ENCODE measurements around the gene ZRANB3. TPM values are rescaled to one million over a fixed set of nuclear protein-coding genes. Genes with fewer than 3 reads are reported as not detected.
A peak's percentile ranks its signal among the peaks of the same experiment; 100 is the strongest.

ZRANB3 gene
- total and polyA plus RNA-seq, 2 of the 13 experiments (the other 11 are each of a cell fraction or from before 2014, with no cell fraction given), result 5.8 to 25.2 TPM

GRCh38 chr2:135208016-135208415 lies 323.0 kb downstream of the ZRANB3 start:
- peaks cover 6% of the 10 kb centered on the region; the same call in 1 of the 2 replicates for H3K4me1 ChIP-seq (ENCODE audit: insufficient read depth, low read length)
- ATAC-seq, result no peak
- TF ChIP-seq ATF1 (CRISPR knock-in tag; IDR thresholded peaks at IDR 0.05) (no peak), MAFK (conservative IDR thresholded peaks at IDR 0.05 in 1 of 2, IDR thresholded peaks at IDR 0.05 in 1 of 2; ENCODE audit: low read length in 2 of 2) (0 out of 4 replicates have a peak, but pooled peaks of 1 of the 2 experiments have one; percentile 3)
- BruUV-seq (replicated peaks), result no TSS peak
- H3K4me3 ChIP-seq (replicated peaks in 1 of 3; ENCODE audit: insufficient read depth in 1 of 3, low read depth in 2 of 3, low read length in 3 of 3), result no peak overlapping the region
- WGBS (ENCODE audit: low lambda C conversion rate), result 77% methylated on average over 2 of the region's 2 CpGs
- no peaks in the 10 kb centered on the region for H3K79me2 ChIP-seq (ENCODE audit: insufficient read depth, low read length)
- FAIRE-seq, result no peak
- no peak overlapping the region for H3K27ac ChIP-seq (ENCODE audit: extremely low read length, insufficient read depth, low read length)
- ChIA-PET POLR2A (interaction anchor here (0.6 kb wide), 1 partner anchor 277 kb away, joined by 5 read pairs; no protein-coding TSS in a partner anchor), CTCF (ENCODE audit: low intra/inter-chr PET ratio, low total read pairs) (no interaction called here)
- H3K4me2 ChIP-seq (ENCODE audit: low read depth, low read length), result no peak overlapping the region
- DNase-seq (ENCODE audit: low spot score), result no peak
- H3K36me3 ChIP-seq (replicated peaks in 1 of 2; ENCODE audit: control insufficient read depth in 1 of 2, insufficient read depth in 2 of 2, low read length in 2 of 2), result peaks cover 5% of the 10 kb centered on the region in 2 experiments; a peak in 3 of 5 replicates
- no peak overlapping the region for H2AFZ ChIP-seq (ENCODE audit: low read length)
- no peaks in the 10 kb centered on the region for H3K9me3 ChIP-seq (ENCODE audit: low read length)
- no peaks in the 10 kb centered on the region for H3K27me3 ChIP-seq (ENCODE audit: control insufficient read depth in 1 of 2, insufficient read depth in 2 of 2, low read length in 2 of 2)
- intact Hi-C loops (cut with micrococcal nuclease; ENCODE audit: unreplicated experiment) (no loop called here), in situ Hi-C loops (cut with HindIII; ENCODE audit: extremely low pct_ligation_motif_present, low pct_unique_long_range_greater_than_20kb) (no loop called here)
- no peaks in the 10 kb centered on the region for H4K20me1 ChIP-seq (ENCODE audit: insufficient read depth, low read length)
- H3K9ac ChIP-seq (ENCODE audit: insufficient read depth, low read depth, low read length), result no peak overlapping the region

- no peak overlapping the region for H3K27ac ChIP-seq (ENCODE audit: extremely low read length, insufficient read depth, low read length)
- no peaks in the 10 kb centered on the region for H3K27me3 ChIP-seq (ENCODE audit: control insufficient read depth in 1 of 2, insufficient read depth in 2 of 2, low read length in 2 of 2)
- no TSS peak for BruUV-seq (replicated peaks)
- in situ Hi-C loops (cut with HindIII; ENCODE audit: extremely low pct_ligation_motif_present, low pct_unique_long_range_greater_than_20kb), result no loop called here
- H3K4me2 ChIP-seq (ENCODE audit: low read depth, low read length), result no peak overlapping the region
- ATAC-seq, result peak; percentile 70
- no peaks in the 10 kb centered on the region for H4K20me1 ChIP-seq (ENCODE audit: insufficient read depth, low read length)
- H3K4me1 ChIP-seq (ENCODE audit: insufficient read depth, low read length), result peaks cover 6% of the 10 kb centered on the region; the same call in 1 of the 2 replicates
- H3K4me3 ChIP-seq (replicated peaks in 1 of 3; ENCODE audit: insufficient read depth in 1 of 3, low read depth in 2 of 3, low read length in 3 of 3), result no peak overlapping the region
- no peaks in the 10 kb centered on the region for H3K9me3 ChIP-seq (ENCODE audit: low read length)
- CTCF ChIA-PET (ENCODE audit: low intra/inter-chr PET ratio, low total read pairs), result no interaction called here
- no peaks in the 10 kb centered on the region for H3K79me2 ChIP-seq (ENCODE audit: insufficient read depth, low read length)
- peaks cover 8 to 15% of the 10 kb centered on the region in 2 experiments; a peak in 3 of 5 replicates for H3K36me3 ChIP-seq (replicated peaks in 1 of 2; ENCODE audit: control insufficient read depth in 1 of 2, insufficient read depth in 2 of 2, low read length in 2 of 2)
- TF ChIP-seq, protein P1, sequence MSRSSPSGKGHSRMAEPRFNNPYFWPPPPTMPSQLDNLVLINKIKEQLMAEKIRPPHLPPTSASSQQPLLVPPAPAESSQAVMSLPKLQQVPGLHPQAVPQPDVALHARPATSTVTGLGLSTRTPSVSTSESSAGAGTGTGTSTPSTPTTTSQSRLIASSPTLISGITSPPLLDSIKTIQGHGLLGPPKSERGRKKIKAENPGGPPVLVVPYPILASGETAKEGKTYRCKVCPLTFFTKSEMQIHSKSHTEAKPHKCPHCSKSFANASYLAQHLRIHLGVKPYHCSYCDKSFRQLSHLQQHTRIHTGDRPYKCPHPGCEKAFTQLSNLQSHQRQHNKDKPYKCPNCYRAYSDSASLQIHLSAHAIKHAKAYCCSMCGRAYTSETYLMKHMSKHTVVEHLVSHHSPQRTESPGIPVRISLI (CRISPR knock-in tag; IDR thresholded peaks at IDR 0.05; ENCODE audit: borderline replicate concordance), result no peak
- TF ChIP-seq ONECUT2 (CRISPR knock-in tag; IDR thresholded peaks at IDR 0.05) (0 out of 2 replicates have a peak, but pooled peaks have one; percentile 23), GATAD2A (CRISPR knock-in tag; IDR thresholded peaks at IDR 0.05) (0 out of 2 replicates have a peak, but pooled peaks have one; percentile 24), MBNL3 (CRISPR knock-in tag; conservative IDR thresholded peaks at IDR 0.05) (no peak), ZMYM4 (CRISPR knock-in tag; IDR thresholded peaks at IDR 0.05) (peak; percentile 61; the same call in 1 of the 2 replicates), HNF4A (CRISPR knock-in tag; IDR thresholded peaks at IDR 0.05) (0 out of 2 replicates have a peak, but pooled peaks have one; percentile 16), ZNF644 (CRISPR knock-in tag; IDR thresholded peaks at IDR 0.05; ENCODE audit: low read depth) (0 out of 2 replicates have a peak, but pooled peaks have one; percentile 14)
- no peak overlapping the region for H2AFZ ChIP-seq (ENCODE audit: low read length)
- intact Hi-C loops (cut with micrococcal nuclease; ENCODE audit: unreplicated experiment), result no loop called here
- H3K9ac ChIP-seq (ENCODE audit: insufficient read depth, low read depth, low read length), result no peak overlapping the region
- DNase-seq (ENCODE audit: low spot score), result no peak
- WGBS (ENCODE audit: low lambda C conversion rate), result 97% methylated on average over 3 of the region's 3 CpGs
- POLR2A ChIA-PET, result no interaction called here
- peak; percentile 55 for FAIRE-seq
These were observed 327.1 kb downstream of the ZRANB3 start for GRCh38 chr2:135203944-135204343.

Data from HepG2 (cell line).